Endothelial cell of umbilical vein (primary cell): Measurements from ENCODE around the gene JSRP1. TPM values are rescaled to one million over a fixed set of nuclear protein-coding genes. Genes with fewer than 3 reads are reported as not detected.

ENCODE experiments used
- BruUV-seq: library from RNA; stranded (reverse); fragments of 400-500 nt; replicated peaks from 2 replicates; lab custom pipeline; 2021; lab: Mats Ljungman, UMichigan
- CTCF ChIA-PET: fragments of 300-600, 350-600 bp; sonication (Branson Sonifier 250); formaldehyde crosslinking; loops from one replicate; lab custom pipeline; 2021; ENCODE audit warnings: antibody characterized with exemption, inconsistent platforms; lab: Charles Lee
- POLR2A ChIA-PET: fragments of 300-600, 350-600 bp; sonication (Branson Sonifier 250); formaldehyde crosslinking; loops from one replicate; lab custom pipeline; 2021; ENCODE audit warnings: antibody characterized with exemption, inconsistent platforms; lab: Charles Lee
- DNase-seq: peaks from one replicate; pipeline ENCODE4 v3.0.0-alpha.2; 2011; ENCODE audit warnings: low read depth, low spot score
- FAIRE-seq: peaks from 2 replicates; lab custom pipeline; 2011; peaks lifted over from hg19 to GRCh38; lab: Jason Lieb, UNC
- H2AFZ ChIP-seq: 2 replicates; pipeline ENCODE4 v1.6.0; 2012; ENCODE audit warnings: low read depth, low read length, control low read depth, inconsistent platforms
- H3K27ac ChIP-seq: 2 replicates; pipeline ENCODE4 v1.5.1; 2011; ENCODE audit warnings: low read depth, mild to moderate bottlenecking, control low read depth, low read length, moderate library complexity; ENCODE audit not compliant: insufficient read depth
- H3K27me3 ChIP-seq, 2 experiments: 2 replicates each; pipeline versions ENCODE4 v1.6.0 to v1.6.1; 2011; ENCODE audit warnings: low read length in 2 of 2, mixed read lengths in 1 of 2; ENCODE audit not compliant: control insufficient read depth in 2 of 2, insufficient read depth in 2 of 2
- H3K36me3 ChIP-seq, 2 experiments: 2 replicates in 1 of 2; 3 replicates in 1 of 2; pipeline ENCODE4 v1.5.1; 2011; ENCODE audit warnings: low read length in 2 of 2, mild to moderate bottlenecking in 1 of 2, moderate library complexity in 1 of 2; ENCODE audit not compliant: control insufficient read depth in 2 of 2, insufficient read depth in 2 of 2; ENCODE audit errors: extremely low read depth in 1 of 2
- H3K4me1 ChIP-seq: 3 replicates; pipeline ENCODE4 v1.5.1; 2011; ENCODE audit warnings: mild to moderate bottlenecking, low read length; ENCODE audit not compliant: control insufficient read depth, insufficient read depth; ENCODE audit errors: extremely low read depth
- H3K4me2 ChIP-seq: 2 replicates; pipeline ENCODE4 v1.6.1; 2011; ENCODE audit warnings: low read length, control low read depth, mixed read lengths; ENCODE audit not compliant: insufficient read depth
- H3K4me3 ChIP-seq, 3 experiments: fragments of 200-600 bp in 1 of 3; sonication (generic), shearing (Covaris generic) in 1 of 3; replicated peaks in 1 of 3; 2 replicates each; pipeline ENCODE4 v1.5.1; 2011 to 2016; ENCODE audit warnings: control low read depth in 3 of 3, low read length in 3 of 3, mild to moderate bottlenecking in 2 of 3, inconsistent platforms in 1 of 3, low read depth in 1 of 3, moderate library complexity in 1 of 3; ENCODE audit not compliant: insufficient read depth in 1 of 3
- H3K79me2 ChIP-seq: 2 replicates; pipeline ENCODE4 v1.6.0; 2012; ENCODE audit warnings: low read length, inconsistent platforms; ENCODE audit not compliant: control insufficient read depth, insufficient read depth
- H3K9ac ChIP-seq: replicated peaks from 2 replicates; pipeline ENCODE3; 2011; ENCODE audit warnings: low read length, control low read depth; ENCODE audit not compliant: insufficient read depth; ENCODE audit errors: extremely low read depth
- H3K9me1 ChIP-seq: replicated peaks from 3 replicates; pipeline ENCODE4 v1.6.0; 2011; ENCODE audit warnings: mild to moderate bottlenecking, low read length; ENCODE audit not compliant: control insufficient read depth, insufficient read depth; ENCODE audit errors: extremely low read depth
- H3K9me3 ChIP-seq: replicated peaks from 2 replicates; pipeline ENCODE4 v1.5.1; 2012; ENCODE audit warnings: low read length, inconsistent platforms; ENCODE audit not compliant: control insufficient read depth, insufficient read depth
- H4K20me1 ChIP-seq: replicated peaks from 2 replicates; pipeline ENCODE3; 2011; ENCODE audit warnings: mild to moderate bottlenecking, low read length; ENCODE audit not compliant: control insufficient read depth, insufficient read depth; ENCODE audit errors: extremely low read depth
- EZH2 ChIP-seq: IDR thresholded peaks from 2 replicates; pipeline ENCODE4 v1.6.1; 2012; ENCODE audit warnings: borderline replicate concordance, low read depth, mild to moderate bottlenecking, moderate library complexity, low read length, inconsistent platforms; ENCODE audit not compliant: severe bottlenecking
- FOS ChIP-seq: IDR thresholded peaks from 2 replicates; pipeline ENCODE4 v1.6.1; 2011; ENCODE audit warnings: mild to moderate bottlenecking, low read length, moderate library complexity, borderline replicate concordance; ENCODE audit not compliant: insufficient read depth
- GATA2 ChIP-seq: IDR thresholded peaks from 2 replicates; pipeline ENCODE4 v1.7.0; 2011; ENCODE audit warnings: low read depth, mild to moderate bottlenecking, moderate library complexity, mixed read lengths, low read length; ENCODE audit not compliant: insufficient read length, insufficient read depth
- JUN ChIP-seq: IDR thresholded peaks from 2 replicates; pipeline ENCODE4 v1.6.1; 2011; ENCODE audit warnings: borderline replicate concordance, low read depth; ENCODE audit not compliant: insufficient read length, insufficient read depth
- MAX ChIP-seq: IDR thresholded peaks from 2 replicates; pipeline ENCODE4 v1.6.1; 2011; ENCODE audit not compliant: insufficient read depth, insufficient read length
- MYC ChIP-seq: IDR thresholded peaks from one replicate; pipeline ENCODE4 v1.6.1; 2011; ENCODE audit warnings: mild to moderate bottlenecking, low read depth, low read length
- POLR2A ChIP-seq: IDR thresholded peaks from 2 replicates; pipeline ENCODE4 v1.6.1; 2012; ENCODE audit warnings: low read depth, mild to moderate bottlenecking, control low read depth, low read length
- POLR2AphosphoS5 ChIP-seq: IDR thresholded peaks from 2 replicates; pipeline ENCODE4 v1.6.1; 2012; ENCODE audit warnings: low read depth, mild to moderate bottlenecking, control low read depth, low read length, moderate library complexity; ENCODE audit not compliant: insufficient read depth
- dilution Hi-C: fragments of 300-500 bp; cut with MboI; formaldehyde crosslinking; loops from one replicate; pipeline ENCODE4 v1.15.0; 2019; ENCODE audit warnings: low sequenced_read_pairs; ENCODE audit not compliant: extremely low pct_ligation_motif_present
- intact Hi-C: fragments of 100-400 bp; cut with micrococcal nuclease; formaldehyde crosslinking; loops from one replicate; pipeline ENCODE4 v1.10.0; 2022
- polyA plus RNA-seq, 4 experiments: library from polyadenylated mRNA; depleted of rRNA in 3 of 4; stranded (reverse) in 3 of 4; unstranded in 1 of 4; fragments of >200 nt; gene quantifications; 2 replicates each; pipeline versions ENCODE4 v1.2.1 to v1.2.3, GENCODE V29; 2011 to 2012; ENCODE audit warnings: missing spikeins in 1 of 4
- total RNA-seq: library from RNA; stranded (reverse); gene quantifications from 2 replicates; pipeline ENCODE4 v1.2.3, GENCODE V29; 2021
- TF ChIP-seq, protein P1 (sequence below), 2 donors: IDR thresholded peaks; 1 replicate in 1 of 2; 2 replicates in 1 of 2; pipeline ENCODE4 v1.5.1; 2011; ENCODE audit warnings: low read length in 2 of 2, mild to moderate bottlenecking in 2 of 2, moderate library complexity in 2 of 2, control low read depth in 1 of 2, inconsistent platforms in 1 of 2, low read depth in 1 of 2; ENCODE audit not compliant: insufficient read depth in 1 of 2; ENCODE audit errors: extremely low read depth in 1 of 2

The JSRP1 gene
- total and polyA plus RNA-seq, 2 donors (not counting 3 experiments of a cell fraction or from before 2014, with no cell fraction given): not detected

- Histone ChIP-seq H3K4me3 (no peak overlapping the region), H2AFZ (no peak overlapping the region), H3K4me1 (peaks cover 27% of the 10 kb centered on the region), H3K27ac (peak overlapping the region; percentile 26), H3K79me2 (peaks cover 47% of the 10 kb centered on the region), H3K36me3 (peaks cover 2 to 18% of the 10 kb centered on the region in 2 experiments), H4K20me1 (no peaks in the 10 kb centered on the region), H3K9me3 (no peaks in the 10 kb centered on the region), H3K9ac (peak overlapping the region; percentile 19), H3K4me2 (no peak overlapping the region), H3K27me3 (no peaks in the 10 kb centered on the region), H3K9me1 (no peaks in the 10 kb centered on the region)
- TF ChIP-seq FOS (no peak), MAX (no peak), GATA2 (no peak), MYC (no peak), POLR2AphosphoS5 (no peak), POLR2A (no peak), JUN (no peak), EZH2 (no peak)
- TF ChIP-seq, protein P1, sequence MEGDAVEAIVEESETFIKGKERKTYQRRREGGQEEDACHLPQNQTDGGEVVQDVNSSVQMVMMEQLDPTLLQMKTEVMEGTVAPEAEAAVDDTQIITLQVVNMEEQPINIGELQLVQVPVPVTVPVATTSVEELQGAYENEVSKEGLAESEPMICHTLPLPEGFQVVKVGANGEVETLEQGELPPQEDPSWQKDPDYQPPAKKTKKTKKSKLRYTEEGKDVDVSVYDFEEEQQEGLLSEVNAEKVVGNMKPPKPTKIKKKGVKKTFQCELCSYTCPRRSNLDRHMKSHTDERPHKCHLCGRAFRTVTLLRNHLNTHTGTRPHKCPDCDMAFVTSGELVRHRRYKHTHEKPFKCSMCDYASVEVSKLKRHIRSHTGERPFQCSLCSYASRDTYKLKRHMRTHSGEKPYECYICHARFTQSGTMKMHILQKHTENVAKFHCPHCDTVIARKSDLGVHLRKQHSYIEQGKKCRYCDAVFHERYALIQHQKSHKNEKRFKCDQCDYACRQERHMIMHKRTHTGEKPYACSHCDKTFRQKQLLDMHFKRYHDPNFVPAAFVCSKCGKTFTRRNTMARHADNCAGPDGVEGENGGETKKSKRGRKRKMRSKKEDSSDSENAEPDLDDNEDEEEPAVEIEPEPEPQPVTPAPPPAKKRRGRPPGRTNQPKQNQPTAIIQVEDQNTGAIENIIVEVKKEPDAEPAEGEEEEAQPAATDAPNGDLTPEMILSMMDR (IDR thresholded peaks at IDR 0.05; ENCODE audit: extremely low read depth in 1 of 2, insufficient read depth in 1 of 2, low read depth in 1 of 2, low read length in 2 of 2): no peak
- CTCF ChIA-PET: interaction anchor here (0.6 to 3.2 kb wide), 10 partner anchors 14 to 328 kb away, joined by 3 to 13 read pairs (median 4); partner anchors contain the start of gene PLEKHJ1
- intact Hi-C loops: loop anchor here (5.0 kb wide), 1 partner anchor 338 kb away; no protein-coding TSS in a partner anchor
- DNase-seq: no peak
- no TSS peak for BruUV-seq
- no peak for FAIRE-seq
- dilution Hi-C loops: no loop called here
- POLR2A ChIA-PET: no interaction called here
These were observed 18.0 kb upstream of the JSRP1 start for GRCh38 chr19:2274185-2274711.
